GM19467 (cell line): Measurements from ENCODE around the gene MEGF11.

Experiments used
- ATAC-seq: cut with Tn5 transposase; IDR thresholded peaks from one replicate; pipeline ENCODE4 v1.9.1; 2021; ENCODE audit warnings: mild to moderate bottlenecking, moderate library complexity; ENCODE audit not compliant: unreplicated experiment

The MEGF11 gene

GRCh38 chr15:66184492-66184891 lies 69.1 kb downstream of the MEGF11 start:
- ATAC-seq = no peak

DNA sequence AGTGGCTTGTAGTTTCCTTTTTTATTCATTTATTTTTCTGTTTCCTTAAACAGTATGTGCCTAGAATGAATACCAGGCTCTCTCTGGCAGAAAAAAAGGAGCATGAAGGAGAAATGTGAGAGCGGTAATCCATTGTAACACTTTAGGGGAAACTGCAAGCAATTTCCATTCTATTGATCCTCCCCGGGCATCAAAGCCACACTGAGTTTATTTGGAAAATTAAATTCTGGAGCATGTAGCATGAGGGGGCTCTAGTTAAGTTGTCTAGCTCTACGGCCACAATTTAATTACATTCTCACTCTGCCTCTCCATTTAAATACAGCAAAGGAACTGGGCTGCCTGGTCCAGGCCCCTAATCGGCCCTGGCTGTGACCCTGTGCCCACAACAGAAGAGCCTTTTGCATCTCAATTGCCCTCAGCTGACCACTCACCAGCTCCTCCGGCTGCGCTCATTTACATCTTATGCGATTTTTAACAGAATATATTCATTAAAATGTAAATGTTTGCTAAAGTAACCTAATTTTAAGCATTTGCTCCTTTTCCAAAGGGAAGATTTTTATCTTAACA lies 72.9 kb downstream of the MEGF11 start:
- no peak for ATAC-seq

DNA sequence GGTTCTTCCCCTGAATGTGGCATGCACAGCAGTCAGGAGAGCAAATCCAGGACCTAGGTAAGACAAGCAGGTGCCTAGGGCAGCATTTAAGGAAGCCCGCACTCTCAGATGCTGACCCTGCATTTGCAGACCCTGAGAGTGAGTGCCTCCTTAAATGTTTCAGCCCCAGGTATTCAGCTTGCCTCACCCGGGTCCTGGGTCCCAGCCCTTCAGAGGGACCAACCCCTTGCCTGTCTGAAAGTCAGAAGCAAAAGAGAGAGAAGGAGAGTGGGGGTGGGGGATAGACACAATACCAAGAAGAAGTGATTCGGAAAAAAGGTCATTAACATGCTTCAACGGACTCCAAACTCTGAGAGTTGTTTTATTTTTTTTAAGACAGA lies 75.0 kb downstream of the MEGF11 start:
- no peak for ATAC-seq

DNA sequence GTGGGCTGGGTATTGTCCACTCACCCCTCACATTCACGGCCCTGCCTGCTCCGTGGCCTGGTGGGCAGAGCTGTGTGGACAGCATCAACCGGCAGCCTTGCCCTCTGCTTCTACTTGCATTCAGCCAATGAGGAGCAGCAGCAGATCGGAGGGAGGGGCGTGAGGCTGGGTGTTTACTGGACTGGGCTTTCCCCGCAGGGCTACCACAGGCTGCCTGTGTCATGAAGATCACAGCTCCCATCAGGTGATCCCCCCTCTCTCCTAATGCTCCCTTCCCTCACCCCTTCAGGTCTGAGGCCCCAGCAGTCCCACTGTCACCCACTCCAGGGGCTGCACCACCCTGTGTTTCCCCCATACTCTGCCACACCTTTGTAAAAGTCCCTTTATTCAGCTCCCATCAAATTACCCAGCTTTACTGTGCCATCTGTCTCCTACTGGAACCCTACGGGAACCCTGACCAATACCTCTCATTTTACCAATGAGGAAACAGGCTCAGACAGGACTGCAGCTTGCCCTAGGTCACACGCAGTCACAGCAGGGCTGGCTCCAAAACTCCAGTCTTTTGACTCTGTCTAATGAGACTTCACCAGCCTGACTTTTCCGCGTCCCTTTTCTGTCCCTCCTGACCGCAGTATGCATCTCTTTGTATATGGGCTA lies 81.1 kb downstream of the MEGF11 start:
- ATAC-seq = no peak

DNA sequence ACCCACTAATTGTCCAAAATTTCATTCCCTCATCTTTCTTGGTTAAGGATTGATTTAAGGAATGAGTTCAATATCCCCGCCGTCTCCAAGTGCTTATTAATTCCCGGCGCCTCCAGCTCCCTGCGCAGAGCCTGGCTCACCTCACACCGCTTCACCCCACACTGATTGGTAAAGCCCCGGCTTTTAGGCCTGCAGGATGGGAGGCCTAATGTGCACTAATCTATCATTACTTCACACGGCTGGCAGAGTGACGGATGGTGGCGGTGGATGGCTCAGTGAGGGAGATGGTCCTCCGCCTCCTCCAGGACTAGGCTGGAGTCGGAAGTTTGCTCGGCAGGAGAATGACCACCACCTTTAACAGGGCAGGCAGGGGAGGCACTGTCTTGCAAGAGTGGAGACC lies 81.7 kb downstream of the MEGF11 start:
- no peak for ATAC-seq

DNA sequence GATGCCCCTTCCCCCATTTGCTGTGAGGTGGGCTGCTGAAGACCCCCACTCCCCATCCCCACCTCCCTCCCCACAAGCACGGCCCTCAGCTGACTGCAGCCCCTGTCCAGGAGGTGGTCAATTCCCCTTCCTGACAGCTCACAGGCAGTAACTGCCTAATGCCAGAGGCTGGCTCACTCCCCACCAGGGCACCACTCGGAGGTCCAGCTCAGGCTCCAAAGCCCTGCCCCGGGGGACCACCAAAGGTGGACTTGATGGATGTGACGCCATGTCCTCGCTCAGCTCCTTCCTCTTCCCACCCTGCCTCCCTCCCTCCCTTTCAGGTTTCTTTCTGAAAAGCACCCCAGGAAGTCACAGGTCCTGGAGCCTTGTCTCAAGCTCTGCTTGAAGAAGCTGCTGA lies 82.8 kb downstream of the MEGF11 start:
- ATAC-seq = no peak

DNA sequence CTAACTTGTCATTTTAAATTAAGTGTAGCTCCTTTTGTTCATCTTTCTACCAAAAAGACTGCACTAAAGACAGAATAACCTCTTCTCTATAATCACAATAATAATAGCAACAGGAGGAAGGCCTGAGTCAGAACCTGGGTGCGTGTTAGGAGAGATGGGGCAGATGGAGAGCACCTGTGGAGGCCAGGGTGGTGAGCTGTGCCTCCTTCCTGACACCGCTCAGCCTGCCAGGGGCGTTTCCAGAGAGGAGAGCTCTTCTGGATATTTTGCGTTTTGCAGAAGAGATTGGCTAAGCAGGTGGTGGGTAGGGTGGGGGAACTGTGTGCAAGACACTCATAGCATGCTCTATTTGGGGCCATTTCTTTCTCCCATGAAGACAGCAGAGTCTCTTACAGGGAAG lies 83.5 kb downstream of the MEGF11 start:
- ATAC-seq = no peak

GRCh38 chr15:66169625-66170024 lies 83.9 kb downstream of the MEGF11 start:
- no peak for ATAC-seq

- ATAC-seq = no peak
These were observed 84.5 kb downstream of the MEGF11 start for GRCh38 chr15:66169023-66169422.

- no peak for ATAC-seq
These were observed 85.7 kb downstream of the MEGF11 start for GRCh38 chr15:66167854-66168253.

DNA sequence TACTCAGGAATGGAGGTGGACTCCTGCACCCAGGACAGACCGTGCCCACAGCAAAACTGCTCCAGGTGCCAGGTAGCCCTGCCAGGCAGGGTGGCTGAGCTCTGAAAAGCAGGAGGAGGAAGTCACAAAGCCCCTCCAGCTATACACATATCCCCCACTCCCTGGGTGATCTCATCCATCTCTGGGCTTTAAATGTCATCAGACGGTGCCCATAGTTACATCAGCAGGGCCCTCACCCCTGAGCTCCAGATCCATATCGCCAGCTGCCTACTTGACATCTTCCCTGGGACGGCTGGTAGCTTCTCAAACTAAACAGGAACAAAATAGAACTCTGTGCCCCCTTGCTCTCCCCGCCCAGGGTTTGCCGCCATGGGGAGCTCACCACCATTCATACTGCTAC lies 87.7 kb downstream of the MEGF11 start:
- ATAC-seq = no peak

DNA sequence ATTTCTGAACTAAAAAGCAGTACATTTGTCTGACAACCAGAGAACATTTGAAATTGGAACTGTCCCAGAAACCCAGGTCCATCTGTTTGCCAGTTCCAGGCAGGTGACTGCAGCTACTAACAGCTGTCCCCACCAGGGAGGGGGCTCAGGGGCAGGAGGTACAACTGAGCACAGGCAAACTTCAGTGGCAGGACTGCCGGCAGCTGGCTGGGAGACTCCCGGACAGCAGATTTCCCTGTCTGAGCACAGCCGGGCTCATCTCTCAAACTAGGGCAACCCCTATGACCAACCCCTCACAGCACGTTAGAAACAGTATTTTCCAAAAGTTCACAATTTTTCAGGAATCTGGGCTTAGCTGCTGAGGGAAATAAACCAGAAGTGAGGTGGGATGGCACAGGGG lies 88.8 kb downstream of the MEGF11 start:
- ATAC-seq = no peak

DNA sequence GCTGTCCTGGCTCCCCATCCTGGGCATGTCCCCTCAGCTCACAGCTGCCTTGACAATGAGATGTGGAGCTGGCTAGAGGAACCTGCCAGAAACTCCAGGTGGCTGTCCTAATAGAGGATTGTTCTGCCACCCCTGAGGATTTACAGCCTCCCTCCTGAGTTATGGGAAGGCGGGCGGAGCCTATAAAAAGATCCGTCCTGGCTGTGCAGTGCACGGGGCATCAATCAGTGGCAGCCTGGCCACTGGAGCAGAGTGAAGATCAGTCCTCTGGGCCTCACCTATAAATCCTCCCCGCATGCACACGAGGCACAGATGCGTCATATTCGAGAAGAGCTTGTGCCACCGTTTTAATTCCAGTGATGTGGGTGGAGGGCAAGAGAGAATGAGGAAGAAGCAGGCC lies 90.0 kb downstream of the MEGF11 start:
- no peak for ATAC-seq

GRCh38 chr15:66162286-66162685 lies 91.3 kb downstream of the MEGF11 start:
- no peak for ATAC-seq

GRCh38 chr15:66161575-66162118 lies 91.9 kb downstream of the MEGF11 start:
- no peak for ATAC-seq

GRCh38 chr15:66161108-66161507 lies 92.4 kb downstream of the MEGF11 start:
- no peak for ATAC-seq

GRCh38 chr15:66157507-66157906 lies 96.0 kb downstream of the MEGF11 start:
- no peak for ATAC-seq

GRCh38 chr15:66156310-66156975 lies 97.1 kb downstream of the MEGF11 start:
- ATAC-seq = no peak

DNA sequence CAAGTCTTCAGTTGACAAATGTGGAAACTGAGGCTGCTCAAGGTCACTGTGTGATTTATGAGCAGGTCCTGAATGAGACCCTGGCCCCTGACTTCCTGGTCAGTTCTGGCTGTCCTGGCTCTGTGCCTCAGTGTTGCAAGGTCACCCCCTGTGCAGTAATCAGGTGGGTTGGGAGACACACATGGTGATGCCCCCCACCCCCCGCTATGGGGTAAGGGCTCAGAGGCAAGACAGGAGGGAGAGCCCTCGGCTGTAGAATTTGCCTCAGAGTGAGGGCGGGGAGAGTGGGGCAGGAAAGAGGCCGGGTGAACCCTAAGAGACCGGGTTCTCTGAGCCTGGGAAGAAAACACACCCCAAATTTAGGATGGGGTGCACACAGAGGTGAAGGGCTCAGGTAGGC lies 98.5 kb downstream of the MEGF11 start:
- ATAC-seq = no peak

- no peak for ATAC-seq
These were observed 99.0 kb downstream of the MEGF11 start for GRCh38 chr15:66154581-66154980.

- ATAC-seq = peak; percentile 74
These were observed 99.8 kb downstream of the MEGF11 start for GRCh38 chr15:66153549-66154415.
